Fibroblast of villous mesenchyme (primary cell): ENCODE results near the gene IRS1. TPM values are rescaled to one million over a fixed set of nuclear protein-coding genes. Genes with fewer than 3 reads are reported as not detected.

Experiments
- DNase-seq: peaks from one replicate; pipeline ENCODE4 v3.0.0-alpha.2; 2010; ENCODE audit warnings: low read depth
- H3K4me3 ChIP-seq: 2 replicates; pipeline ENCODE4 v1.5.1; 2011; ENCODE audit warnings: low read depth, mild to moderate bottlenecking, low read length
- total RNA-seq: library from RNA; depleted of rRNA; stranded (reverse); fragments of >200 nt; gene quantifications from 2 replicates; pipeline ENCODE4 v1.2.3, GENCODE V29; 2012
- TF ChIP-seq, protein P1 (sequence below): IDR thresholded peaks from 2 replicates; pipeline ENCODE4 v1.5.1; 2012; ENCODE audit warnings: low read depth, mild to moderate bottlenecking, low read length; ENCODE audit not compliant: insufficient read depth

IRS1 gene
- total RNA-seq, 1 donor, result 33.2 TPM

GRCh38 chr2:226738821-226739544 lies 60.6 kb downstream of the IRS1 start:
- no peak for DNase-seq
- no peak overlapping the region for H3K4me3 ChIP-seq
- TF ChIP-seq, protein P1, sequence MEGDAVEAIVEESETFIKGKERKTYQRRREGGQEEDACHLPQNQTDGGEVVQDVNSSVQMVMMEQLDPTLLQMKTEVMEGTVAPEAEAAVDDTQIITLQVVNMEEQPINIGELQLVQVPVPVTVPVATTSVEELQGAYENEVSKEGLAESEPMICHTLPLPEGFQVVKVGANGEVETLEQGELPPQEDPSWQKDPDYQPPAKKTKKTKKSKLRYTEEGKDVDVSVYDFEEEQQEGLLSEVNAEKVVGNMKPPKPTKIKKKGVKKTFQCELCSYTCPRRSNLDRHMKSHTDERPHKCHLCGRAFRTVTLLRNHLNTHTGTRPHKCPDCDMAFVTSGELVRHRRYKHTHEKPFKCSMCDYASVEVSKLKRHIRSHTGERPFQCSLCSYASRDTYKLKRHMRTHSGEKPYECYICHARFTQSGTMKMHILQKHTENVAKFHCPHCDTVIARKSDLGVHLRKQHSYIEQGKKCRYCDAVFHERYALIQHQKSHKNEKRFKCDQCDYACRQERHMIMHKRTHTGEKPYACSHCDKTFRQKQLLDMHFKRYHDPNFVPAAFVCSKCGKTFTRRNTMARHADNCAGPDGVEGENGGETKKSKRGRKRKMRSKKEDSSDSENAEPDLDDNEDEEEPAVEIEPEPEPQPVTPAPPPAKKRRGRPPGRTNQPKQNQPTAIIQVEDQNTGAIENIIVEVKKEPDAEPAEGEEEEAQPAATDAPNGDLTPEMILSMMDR, result no peak

GRCh38 chr2:226738191-226738820 lies 61.3 kb downstream of the IRS1 start:
- DNase-seq, result no peak
- TF ChIP-seq, protein P1, result no peak
- no peak overlapping the region for H3K4me3 ChIP-seq

DNA sequence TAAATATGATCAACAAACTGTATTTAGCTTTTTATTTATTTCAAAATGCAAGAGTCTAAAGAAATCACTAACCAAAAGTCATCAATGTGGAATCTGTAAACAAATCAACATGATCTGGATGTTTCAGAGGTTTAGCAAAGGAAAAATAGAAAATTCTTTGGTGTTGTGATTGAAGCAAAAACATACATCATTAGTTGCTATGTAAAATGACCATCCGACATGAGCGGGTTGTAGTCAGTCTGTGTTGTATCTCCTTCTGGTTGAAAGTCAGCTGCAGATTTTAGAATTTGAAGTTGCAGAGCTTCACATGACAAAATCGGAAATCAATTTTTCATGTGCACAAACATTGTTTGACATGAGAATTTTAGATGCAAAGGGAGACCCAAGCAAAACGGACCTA lies 63.2 kb downstream of the IRS1 start:
- TF ChIP-seq, protein P1, result no peak
- no peak overlapping the region for H3K4me3 ChIP-seq
- no peak for DNase-seq

DNA sequence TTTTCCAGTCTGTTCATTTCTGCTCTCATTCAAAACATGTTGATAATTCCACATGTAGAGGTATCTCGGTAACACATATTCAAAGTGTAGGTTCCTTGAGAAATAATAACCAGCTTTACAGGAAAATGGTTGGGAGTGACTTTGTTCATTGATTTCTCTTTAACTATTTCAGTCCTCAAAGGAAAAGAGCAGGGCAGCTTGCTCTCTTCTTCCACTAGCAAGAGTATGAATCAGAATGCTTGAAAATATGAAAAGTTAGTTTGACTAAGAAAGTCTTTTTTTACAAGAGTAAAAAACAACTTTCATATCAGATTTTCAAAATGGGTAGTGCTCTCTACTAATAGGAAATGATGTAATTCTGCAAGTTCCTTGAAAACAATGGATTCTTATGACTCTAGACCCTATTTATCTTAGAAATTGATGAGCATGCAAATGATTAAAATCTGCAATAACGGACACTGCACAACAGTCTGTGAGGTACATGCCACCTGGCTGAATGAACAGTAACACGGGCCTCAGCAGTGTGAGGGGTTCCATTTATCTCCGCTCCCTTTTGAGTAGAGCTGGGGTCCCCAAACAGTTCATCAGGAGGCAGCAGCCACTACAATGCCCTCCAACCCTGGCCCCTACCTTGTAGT lies 65.6 kb downstream of the IRS1 start:
- TF ChIP-seq, protein P1, result no peak
- H3K4me3 ChIP-seq, result no peak overlapping the region
- no peak for DNase-seq

- H3K4me3 ChIP-seq, result no peak overlapping the region
- TF ChIP-seq, protein P1, result no peak
- no peak for DNase-seq
Measured at GRCh38 chr2:226733189-226733858, 66.3 kb downstream of the IRS1 start.

GRCh38 chr2:226732478-226733188 lies 67.0 kb downstream of the IRS1 start:
- no peak overlapping the region for H3K4me3 ChIP-seq
- DNase-seq, result no peak
- TF ChIP-seq, protein P1, result no peak
